ENCODE results near the gene GALNT1.

- TF ChIP-seq EZH2 (IDR thresholded peaks at IDR 0.05; ENCODE audit: borderline replicate concordance, insufficient read depth, low read depth, low read length, poor library complexity, severe bottlenecking), result no peak
- no peak for TF ChIP-seq CTCF (IDR thresholded peaks at IDR 0.05)
These were observed 162.4 kb downstream of the GALNT1 start for GRCh38 chr18:35743916-35744315.
